Measurements from ENCODE around the gene ATP5F1D.

DNA sequence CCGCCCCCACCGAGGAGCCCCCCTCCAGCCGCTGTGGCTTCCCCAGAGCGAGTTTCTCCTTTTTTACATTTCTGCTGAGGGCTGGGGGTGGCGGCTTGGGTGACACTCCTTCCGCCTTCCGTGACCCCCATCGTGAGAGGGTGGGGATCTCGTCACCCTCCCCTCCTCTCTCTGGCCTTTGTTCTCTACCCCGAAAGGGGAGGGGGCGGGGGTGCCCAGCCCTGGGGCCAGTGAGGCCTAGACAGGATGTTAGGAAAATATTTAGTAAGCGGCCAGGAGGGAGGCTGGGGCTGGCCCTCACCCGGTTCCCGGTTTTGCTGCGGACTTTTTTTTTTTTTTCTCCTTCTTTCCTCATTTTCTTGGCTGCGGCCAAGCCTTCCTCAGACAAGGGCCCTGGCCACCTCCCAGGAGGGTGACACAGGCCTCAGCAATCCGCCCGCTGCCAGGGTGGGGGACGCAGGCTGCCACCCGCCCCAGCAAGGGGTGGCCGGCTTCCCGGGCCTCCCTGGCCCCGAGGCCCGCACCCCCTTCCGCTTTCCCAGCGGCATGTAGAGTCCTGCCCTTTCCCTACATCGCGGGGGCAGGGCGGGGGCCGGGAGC, 10.8 kb downstream of the ATP5F1D start:
- TF ChIP-seq CTCF (IDR thresholded peaks at IDR 0.05) = no peak
- TF ChIP-seq EZH2 (IDR thresholded peaks at IDR 0.05; ENCODE audit: borderline replicate concordance, insufficient read depth, low read depth, low read length, poor library complexity, severe bottlenecking) = no peak
